ENCODE measurements around the gene DPEP3. TPM values are rescaled to one million over a fixed set of nuclear protein-coding genes. Genes with fewer than 3 reads are reported as not detected.
"Not testable (repeated sequence)": the region's sequence is repeated elsewhere in the genome, so short reads cannot be mapped to it uniquely, and the experiment has no call there.

The DPEP3 gene
- total RNA-seq, 2 donors from 2014 or later: not detected

- ATAC-seq (no peak), DNase-seq (no peak)
- intact Hi-C loops (cut with DNase I): no loop called here
Measured at GRCh38 chr16:67995423-67995822, 15.1 kb upstream of the DPEP3 start.

- intact Hi-C loops (cut with DNase I): loop anchor here in 1 of 2 donors (5.0 kb wide), 2 partner anchors 48 to 233 kb away; no protein-coding TSS in a partner anchor
- not testable (repeated sequence) for DNase-seq, ATAC-seq
Measured at GRCh38 chr16:67994040-67994408, 13.7 kb upstream of the DPEP3 start.

DNA sequence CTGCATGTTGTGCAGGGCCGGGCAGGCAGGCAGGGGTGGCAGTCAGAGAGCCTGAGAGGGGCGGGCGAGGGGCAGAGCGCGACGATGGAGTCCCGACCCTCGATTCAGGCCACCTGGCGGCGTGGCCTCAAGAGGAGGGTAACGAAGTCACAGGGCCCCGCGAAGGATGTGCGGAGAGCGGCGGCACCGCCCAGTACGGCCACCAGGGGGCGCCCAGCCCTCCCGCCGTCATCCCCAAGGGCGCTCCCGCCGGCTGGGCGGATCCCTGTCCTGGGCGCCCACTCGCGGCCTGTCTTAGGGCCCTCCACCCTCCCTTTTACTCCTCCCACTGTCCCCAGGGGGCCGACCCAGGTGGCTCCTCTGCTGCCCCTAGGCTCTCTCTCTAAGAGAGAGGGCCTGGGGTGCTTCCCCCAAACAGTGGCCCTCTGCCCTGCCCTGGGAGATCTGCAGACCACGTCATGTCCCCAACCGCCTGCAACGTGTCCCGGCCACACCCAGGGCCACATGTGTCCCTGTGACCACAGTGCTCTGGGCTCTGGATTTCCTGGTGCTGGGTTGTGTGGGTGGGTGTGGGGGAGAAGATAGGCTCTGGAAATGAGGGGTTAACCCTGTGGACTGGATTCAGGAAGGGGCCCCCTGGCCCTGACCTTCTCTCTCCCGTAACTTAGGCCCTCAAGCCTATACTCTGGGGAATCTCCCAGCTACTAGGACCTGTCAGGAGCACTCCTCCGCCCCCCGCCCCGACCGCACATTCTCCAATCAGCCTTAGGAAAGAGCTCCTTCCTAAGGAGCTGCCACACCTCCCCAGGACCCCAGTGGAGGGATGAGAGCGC lies 13.1 kb upstream of the DPEP3 start:
- intact Hi-C loops (cut with DNase I): loop anchor here in 1 of 2 donors (5.0 kb wide), 2 partner anchors 49 to 234 kb away; no protein-coding TSS in a partner anchor
- peak; percentile 94 to 97 for ATAC-seq

GRCh38 chr16:67992661-67993206 lies 12.4 kb upstream of the DPEP3 start:
- DNase-seq (no peak), ATAC-seq (peak; percentile 2 to 3)
- intact Hi-C loops (cut with DNase I): loop anchor here in 1 of 2 donors (5.0 kb wide), 2 partner anchors 50 to 235 kb away; no protein-coding TSS in a partner anchor

More for the DNA sequence above, 13.1 kb upstream of the DPEP3 start:
- DNase-seq: peak; percentile 88

- intact Hi-C loops (cut with DNase I): loop anchor here in 1 of 2 donors (5.0 kb wide), 2 partner anchors 52 to 237 kb away; no protein-coding TSS in a partner anchor
- DNase-seq: no peak
- no peak for ATAC-seq
Measured at GRCh38 chr16:67990018-67990386, 9.7 kb upstream of the DPEP3 start.

GRCh38 chr16:67989322-67990017 lies 9.2 kb upstream of the DPEP3 start:
- intact Hi-C loops (cut with DNase I): loop anchor here in 1 of 2 donors (5.0 kb wide), 2 partner anchors 53 to 238 kb away; no protein-coding TSS in a partner anchor
- no peak for DNase-seq
- no peak for ATAC-seq

DNA sequence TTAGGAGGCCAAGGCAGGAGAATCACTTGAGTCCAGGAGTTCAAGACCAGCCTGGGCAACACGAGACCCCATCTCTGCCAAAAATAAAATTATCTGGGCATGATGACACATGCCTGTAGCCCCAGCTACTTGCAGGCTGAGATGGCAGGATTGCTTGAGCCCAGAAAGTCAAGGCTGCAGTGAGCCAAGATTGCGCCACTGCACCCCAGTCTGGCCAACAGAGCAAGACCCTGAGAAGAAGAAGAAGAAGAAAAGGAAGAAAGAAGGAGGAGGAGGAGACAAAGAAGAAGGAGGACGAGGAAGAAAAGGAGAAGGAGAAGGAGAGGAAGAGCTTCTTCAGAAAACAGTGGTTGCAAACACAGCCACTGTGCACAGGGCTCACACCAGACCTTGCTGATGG lies 8.4 kb upstream of the DPEP3 start:
- DNase-seq: no peak
- intact Hi-C loops (cut with DNase I): no loop called here
- no peak for ATAC-seq

DNA sequence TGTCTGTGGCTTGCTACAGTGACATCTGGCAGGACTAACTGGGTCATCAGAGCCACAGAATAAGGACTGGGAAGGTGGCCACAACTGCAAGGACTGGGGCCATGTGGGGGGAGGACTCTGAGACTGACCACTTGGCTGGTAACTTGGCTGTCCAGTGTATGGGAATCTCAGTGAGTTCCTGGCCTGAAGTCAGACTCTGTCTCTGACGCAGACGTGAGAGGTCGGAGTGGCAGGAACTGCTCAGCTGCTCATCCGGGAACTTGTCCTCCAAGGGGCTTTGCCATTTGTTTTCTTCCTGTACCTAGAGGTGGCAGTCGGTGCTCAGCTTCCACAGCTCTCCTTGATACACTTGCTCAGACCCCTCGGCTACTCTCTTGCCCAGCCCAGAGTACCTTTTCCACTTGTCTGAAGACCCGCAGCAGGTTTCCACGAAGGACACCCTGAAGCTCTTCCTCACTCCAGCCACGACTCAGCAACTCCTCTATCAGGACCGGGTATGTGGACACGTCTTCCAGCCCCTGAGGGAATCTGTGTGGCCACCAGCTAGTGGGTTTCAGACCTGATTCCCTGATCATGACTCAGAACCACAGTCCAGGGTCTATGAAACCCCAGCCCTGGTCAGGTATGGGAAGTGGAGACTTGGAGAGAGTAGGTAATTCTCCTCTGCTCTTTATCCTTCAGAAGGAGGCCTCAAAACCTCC lies 7.3 kb upstream of the DPEP3 start:
- DNase-seq: no peak
- peak; percentile 52 to 86 for ATAC-seq
- intact Hi-C loops (cut with DNase I): no loop called here

DNA sequence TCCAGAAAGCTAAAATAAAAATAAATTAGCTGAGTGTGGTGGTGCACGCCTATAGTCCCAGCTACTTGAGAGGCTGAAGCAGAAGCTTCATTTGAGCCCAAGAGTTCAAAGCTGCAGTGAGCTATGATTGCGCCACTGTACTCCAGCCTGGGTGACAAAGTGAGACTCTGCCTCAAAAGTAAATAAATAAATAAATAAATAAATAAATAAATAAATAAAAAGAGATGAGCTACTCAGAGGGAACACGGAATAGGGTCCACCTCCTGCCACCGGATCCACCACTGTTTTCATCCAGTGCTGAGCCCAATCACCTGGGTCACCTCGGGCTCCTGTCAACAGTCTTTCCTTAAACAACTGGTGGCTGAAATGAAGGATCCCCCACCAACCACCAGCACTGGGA lies 6.7 kb upstream of the DPEP3 start:
- DNase-seq: no peak
- ATAC-seq: no peak
- intact Hi-C loops (cut with DNase I): no loop called here

- no peak for DNase-seq
- intact Hi-C loops (cut with DNase I): no loop called here
- no peak for ATAC-seq
Measured at GRCh38 chr16:67982011-67982696, 1.9 kb upstream of the DPEP3 start.

DNA sequence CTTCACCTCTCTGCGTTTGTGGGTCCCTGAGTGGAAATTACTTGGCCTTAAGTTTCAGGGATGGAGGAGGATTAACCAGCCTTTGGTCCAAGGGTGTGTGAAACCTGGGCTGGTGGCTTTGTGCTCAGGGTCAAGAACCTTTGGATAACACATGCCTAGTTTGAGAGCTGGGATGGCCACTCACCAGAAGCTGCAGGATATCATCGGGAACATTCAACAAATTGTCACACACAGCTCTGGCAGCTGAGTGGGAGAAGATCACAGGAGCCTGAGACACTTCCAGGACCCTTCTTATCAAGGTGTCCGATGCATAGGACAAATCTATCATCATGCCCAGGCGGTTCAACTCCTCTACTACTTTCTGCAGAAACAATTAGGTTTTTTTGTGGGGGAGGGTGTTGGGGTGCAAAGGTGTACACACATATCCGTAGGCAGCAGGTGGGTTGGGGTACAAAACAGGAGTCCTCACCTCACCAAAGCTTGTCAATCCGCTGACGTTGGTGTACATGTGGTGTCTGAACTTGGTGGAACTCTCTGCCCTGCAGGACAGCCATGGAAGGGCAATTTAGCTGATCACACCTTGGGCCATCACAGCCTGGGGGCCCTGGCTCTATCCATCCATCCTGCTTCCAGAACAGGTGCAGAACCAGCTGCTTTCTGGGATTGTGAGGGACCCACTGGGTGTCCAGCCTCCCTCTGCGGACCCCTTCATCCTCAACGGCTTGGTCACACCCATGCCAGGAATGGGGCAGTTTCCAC lies 2.7 kb downstream of the DPEP3 start:
- DNase-seq: no peak
- intact Hi-C loops (cut with DNase I): no loop called here
- ATAC-seq: peak in 1 of 2 donors; percentile 67

DNA sequence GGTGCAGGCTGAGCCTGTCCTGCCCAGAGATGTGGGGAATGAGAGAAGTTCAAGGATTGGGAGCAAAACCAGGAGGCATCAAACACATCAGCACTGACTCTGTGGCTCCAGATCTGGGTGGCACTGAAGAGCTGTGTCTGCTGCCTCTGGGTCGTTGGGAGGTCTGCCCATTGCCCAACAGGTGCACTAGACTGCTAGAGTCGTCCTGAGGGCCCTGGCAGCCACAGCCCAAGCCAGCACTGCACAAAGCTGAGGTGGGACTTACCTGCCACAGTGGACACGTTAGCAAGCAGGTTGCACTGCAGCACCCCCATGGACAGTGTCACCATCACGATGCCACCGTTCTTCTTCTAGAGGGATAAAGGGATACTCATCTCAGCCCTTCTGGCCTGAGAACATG lies 3.3 kb downstream of the DPEP3 start:
- ATAC-seq (no peak), DNase-seq (no peak)
- intact Hi-C loops (cut with DNase I): no loop called here

DNA sequence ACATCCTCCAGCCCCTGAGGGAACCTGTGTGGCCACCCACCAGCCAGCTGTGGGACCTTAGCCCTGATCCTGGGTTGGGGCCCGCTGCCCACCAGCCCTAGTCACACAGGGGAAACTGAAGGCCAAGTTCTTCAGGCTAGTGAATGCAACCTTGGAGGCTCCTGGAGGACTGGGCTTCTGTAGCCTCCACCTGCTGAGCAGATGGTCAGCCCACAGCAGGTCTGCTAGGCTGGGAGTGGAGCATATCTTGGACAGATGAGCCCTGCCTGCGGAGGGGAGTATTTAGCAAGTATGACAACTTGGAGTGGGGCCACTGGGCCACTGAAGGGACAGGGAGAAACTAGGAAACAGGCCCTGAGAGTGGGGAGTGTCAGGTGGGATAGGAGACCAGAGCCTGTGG lies 4.1 kb downstream of the DPEP3 start:
- DNase-seq (no peak), ATAC-seq (no peak)
- intact Hi-C loops (cut with DNase I): no loop called here

- ATAC-seq (no peak), DNase-seq (no peak)
- intact Hi-C loops (cut with DNase I): no loop called here
Measured at GRCh38 chr16:67975321-67976105, 4.8 kb downstream of the DPEP3 start.

DNA sequence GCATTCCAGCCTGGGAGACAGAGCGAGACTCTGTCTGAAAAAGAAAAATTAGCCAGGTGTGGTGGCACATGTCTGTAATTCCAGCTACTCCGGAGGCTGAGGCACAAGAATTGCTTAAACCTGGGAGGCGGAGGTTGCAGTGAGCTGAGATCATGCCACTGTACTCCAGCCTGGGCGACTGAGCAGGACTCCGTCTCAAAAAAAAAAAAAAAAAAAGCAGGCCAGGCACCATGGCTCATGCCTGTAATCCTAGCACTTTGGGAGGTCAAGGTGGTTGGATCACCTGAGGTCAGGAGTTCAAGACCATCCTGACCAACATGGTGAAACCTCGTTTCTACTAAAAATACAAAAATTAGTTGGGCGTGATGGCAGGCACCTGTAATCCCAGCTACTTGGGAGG lies 8.0 kb downstream of the DPEP3 start:
- ATAC-seq; intact Hi-C loops (cut with DNase I); DNase-seq: not testable (repeated sequence)

DNA sequence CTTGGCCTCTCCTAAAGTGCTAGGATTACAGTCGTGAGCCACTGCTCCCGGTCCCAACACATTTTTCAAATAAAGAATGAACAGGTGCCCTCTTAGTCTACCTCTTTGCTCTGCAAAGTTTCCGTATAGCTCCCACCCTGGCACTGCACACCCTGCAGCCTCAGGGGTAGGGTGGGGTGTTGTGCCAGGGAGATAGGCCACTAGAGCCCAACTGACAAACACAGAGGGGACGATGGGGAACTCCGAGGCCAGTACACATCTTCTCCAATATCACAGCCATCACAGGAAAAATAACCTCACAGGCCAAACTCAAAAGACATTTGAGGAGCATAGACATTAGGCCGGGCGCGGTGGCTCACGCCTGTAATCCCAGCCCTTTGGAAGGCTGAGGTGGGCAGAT lies 9.2 kb downstream of the DPEP3 start:
- intact Hi-C loops (cut with DNase I): no loop called here
- DNase-seq (no peak), ATAC-seq (no peak)
